B cell (primary cell): Measurements from ENCODE around the gene SLC1A2. TPM values are rescaled to one million over a fixed set of nuclear protein-coding genes. Genes with fewer than 3 reads are reported as not detected.
"Not testable (repeated sequence)": the region's sequence is repeated elsewhere in the genome, so short reads cannot be mapped to it uniquely, and the experiment has no call there.

Source experiments
- ATAC-seq: fragments of 200-7000 bp; cut with Tn5 transposase; one replicate; pipeline ENCODE4 v1.10.0; 2021; ENCODE audit warnings: low read depth, mild to moderate bottlenecking, moderate number of reproducible peaks, moderate library complexity
- CTCF ChIA-PET: fragments of 350-600 bp; sonication (Branson Sonifier 250); formaldehyde crosslinking; loops from one replicate; lab custom pipeline; 2021; ENCODE audit warnings: antibody characterized with exemption, inconsistent platforms; lab: Charles Lee
- POLR2A ChIA-PET: fragments of 350-600 bp; sonication (Branson Sonifier 250); formaldehyde crosslinking; loops from one replicate; lab custom pipeline; 2021; ENCODE audit warnings: antibody characterized with exemption; lab: Charles Lee
- DNase-seq: peaks from one replicate; pipeline ENCODE4 v3.0.0; 2013
- H2AFZ ChIP-seq: 2 replicates; pipeline ENCODE4 v1.6.1; 2012; ENCODE audit warnings: mild to moderate bottlenecking, low read depth, low read length; ENCODE audit not compliant: insufficient read depth, poor library complexity, severe bottlenecking
- H3K27ac ChIP-seq, 2 donors: 1 replicate in 1 of 2; 2 replicates in 1 of 2; pipeline ENCODE4 v1.5.1; 2012 to 2013; ENCODE audit warnings: low read length in 2 of 2, mild to moderate bottlenecking in 2 of 2, moderate library complexity in 1 of 2
- H3K27me3 ChIP-seq, 4 experiments: fragments of 200-600 bp in 1 of 4; sonication (generic) in 1 of 4; replicated peaks in 1 of 4; 1 replicate in 2 of 4; 2 replicates in 2 of 4; pipeline versions ENCODE4 v1.6.1 to v1.7.0; 2013 to 2016; ENCODE audit warnings: low read length in 3 of 4, mild to moderate bottlenecking in 2 of 4, mixed read lengths in 1 of 4, moderate library complexity in 1 of 4; ENCODE audit not compliant: insufficient read depth in 4 of 4, control insufficient read depth in 3 of 4; ENCODE audit errors: control extremely low read depth in 1 of 4
- H3K36me3 ChIP-seq, 2 experiments: replicated peaks in 1 of 2; 1 replicate in 1 of 2; 2 replicates in 1 of 2; pipeline versions ENCODE4 v1.6.1 to v1.7.1; 2013; ENCODE audit warnings: low read length in 1 of 2; ENCODE audit not compliant: insufficient read depth in 2 of 2, control insufficient read depth in 1 of 2; ENCODE audit errors: control extremely low read depth in 1 of 2, extremely low read depth in 1 of 2
- H3K4me1 ChIP-seq, 2 donors: fragments of 200-600 bp in 1 of 2; sonication (generic) in 1 of 2; 1 replicate in 1 of 2; 2 replicates in 1 of 2; pipeline versions ENCODE4 v1.5.1 to v1.6.1; 2013 to 2017; ENCODE audit warnings: low read length in 2 of 2; ENCODE audit not compliant: control insufficient read depth in 2 of 2, insufficient read depth in 2 of 2
- H3K4me2 ChIP-seq: replicated peaks from 2 replicates; pipeline ENCODE3; 2012; ENCODE audit warnings: mild to moderate bottlenecking, low read depth, low read length; ENCODE audit not compliant: poor library complexity, severe bottlenecking
- H3K4me3 ChIP-seq, 5 experiments: fragments of 200-600 bp in 1 of 5; sonication (generic) in 1 of 5; 1 replicate in 3 of 5; 2 replicates in 2 of 5; pipeline versions ENCODE4 v1.5.1 to v1.7.0; 2011 to 2016; ENCODE audit warnings: low read length in 4 of 5, mild to moderate bottlenecking in 4 of 5, low read depth in 2 of 5, control low read depth in 1 of 5, moderate library complexity in 1 of 5; ENCODE audit not compliant: insufficient read depth in 1 of 5; ENCODE audit errors: control extremely low read depth in 1 of 5, extremely low read depth in 1 of 5
- H3K79me2 ChIP-seq: fragments of 200-600 bp; sonication (generic); one replicate; pipeline ENCODE4 v1.6.0; 2016; ENCODE audit warnings: low read length; ENCODE audit not compliant: control insufficient read depth, insufficient read depth
- H3K9ac ChIP-seq: fragments of 200-600 bp; sonication (generic); 2 replicates; pipeline ENCODE4 v1.6.1; 2017; ENCODE audit warnings: mild to moderate bottlenecking, low read length, moderate library complexity
- H3K9me3 ChIP-seq, 3 donors: one replicate each; pipeline versions ENCODE4 v1.6.1 to v1.7.1; 2013; ENCODE audit warnings: low read length in 2 of 3; ENCODE audit not compliant: control insufficient read depth in 2 of 3, insufficient read depth in 1 of 3; ENCODE audit errors: control extremely low read depth in 1 of 3
- H4K20me1 ChIP-seq: 2 replicates; pipeline ENCODE4 v1.6.0; 2012; ENCODE audit warnings: mild to moderate bottlenecking, low read length; ENCODE audit not compliant: insufficient read depth, control insufficient read depth, poor library complexity, severe bottlenecking
- H3K27ac Mint-ChIP-seq: one replicate; pipeline ENCODE4 v1.8.0; 2021; ENCODE audit warnings: mixed read lengths
- H3K27me3 Mint-ChIP-seq: one replicate; pipeline ENCODE4 v1.8.0; 2021; ENCODE audit warnings: mixed read lengths
- H3K4me1 Mint-ChIP-seq: one replicate; pipeline ENCODE4 v1.8.0; 2021; ENCODE audit warnings: mixed read lengths
- H3K4me3 Mint-ChIP-seq: one replicate; pipeline ENCODE4 v1.8.0; 2021; ENCODE audit warnings: mixed read lengths
- H3K9me3 Mint-ChIP-seq: one replicate; pipeline ENCODE4 v1.8.0; 2022; ENCODE audit warnings: mixed read lengths; ENCODE audit not compliant: insufficient read depth
- CTCF ChIP-seq: fragments of 200-600 bp; IDR thresholded peaks from one replicate; pipeline ENCODE4 v1.8.0; 2022; ENCODE audit warnings: antibody characterized with exemption, mild to moderate bottlenecking
- EZH2 ChIP-seq: IDR thresholded peaks from 2 replicates; pipeline ENCODE4 v1.6.1; 2012; ENCODE audit warnings: borderline replicate concordance, low read depth, mild to moderate bottlenecking, moderate library complexity, low read length; ENCODE audit not compliant: insufficient read depth, poor library complexity, severe bottlenecking
- WGBS: methylation state at CpG from one replicate; pipeline ENCODE4 v1.1.5; 2013; ENCODE audit warnings: missing lambda C conversion rate; ENCODE audit not compliant: insufficient coverage; 5-methylcytosine and 5-hydroxymethylcytosine counted together
- intact Hi-C: fragments of 100-400 bp; cut with micrococcal nuclease; formaldehyde crosslinking; loops from one replicate; pipeline ENCODE4 v1.10.0; 2022
- polyA plus RNA-seq: library from polyadenylated mRNA; depleted of rRNA; stranded (reverse); fragments of >200 nt; gene quantifications from 2 replicates; pipeline ENCODE4 v1.2.3, GENCODE V29; 2012
- total RNA-seq, 2 donors: library from RNA; stranded (reverse); fragments of 120-200 nt in 1 of 2; gene quantifications; 1 replicate in 1 of 2; 2 replicates in 1 of 2; pipeline versions ENCODE4 v1.2.3 to v1.2.4, GENCODE V29; 2013 to 2022

SLC1A2 gene
- total and polyA plus RNA-seq, 2 donors (not counting 1 experiment from before 2014, with no cell fraction given) = not detected

GRCh38 chr11:35227576-35228327, 191.6 kb downstream of the SLC1A2 start:
- Histone ChIP-seq H3K9ac (no peak overlapping the region), H3K4me2 (no peak overlapping the region), H3K27me3 (no peaks in the 10 kb centered on the region), H4K20me1 (no peaks in the 10 kb centered on the region), H3K4me1 (peaks cover 6 to 9% of the 10 kb centered on the region in 2 donors), H3K36me3 (peaks cover 17 to 96% of the 10 kb centered on the region in 2 experiments), H3K4me3 (no peak overlapping the region), H2AFZ (no peak overlapping the region), H3K79me2 (no peaks in the 10 kb centered on the region), H3K9me3 (no peaks in the 10 kb centered on the region), H3K27ac (peak overlapping the region in 1 of 2 donors; percentile 7)
- no peaks in the 10 kb centered on the region for H3K9me3 Mint-ChIP-seq
- H3K4me3 Mint-ChIP-seq = no peak overlapping the region
- peak overlapping the region; percentile 53 for H3K27ac Mint-ChIP-seq
- WGBS = 88% methylated on average over 1 of the region's 5 CpGs
- intact Hi-C loops = no loop called here
- peaks cover 17% of the 10 kb centered on the region for H3K4me1 Mint-ChIP-seq
- ChIA-PET POLR2A (no interaction called here), CTCF (interaction anchor here (0.6 to 1.1 kb wide), 3 partner anchors 135 to 301 kb away, joined by 3 read pairs; no protein-coding TSS in a partner anchor)
- peak; percentile 28 for DNase-seq
- no peak for ATAC-seq
- TF ChIP-seq EZH2 (no peak), CTCF (no peak)
- no peaks in the 10 kb centered on the region for H3K27me3 Mint-ChIP-seq

GRCh38 chr11:35226756-35227155, 192.6 kb downstream of the SLC1A2 start:
- DNase-seq, H3K27ac Mint-ChIP-seq, H3K9ac ChIP-seq, ATAC-seq, H3K27me3 Mint-ChIP-seq, POLR2A ChIA-PET, H3K4me3 Mint-ChIP-seq, H3K27ac ChIP-seq, H3K4me3 ChIP-seq, H3K79me2 ChIP-seq, intact Hi-C loops, H3K4me2 ChIP-seq, H2AFZ ChIP-seq, H4K20me1 ChIP-seq, H3K27me3 ChIP-seq, H3K4me1 ChIP-seq, H3K9me3 ChIP-seq, H3K9me3 Mint-ChIP-seq: not testable (repeated sequence)
- peaks cover 17 to 96% of the 10 kb centered on the region in 2 experiments for H3K36me3 ChIP-seq
- H3K4me1 Mint-ChIP-seq = peaks cover 17% of the 10 kb centered on the region
- CTCF ChIA-PET = interaction anchor here (0.8 kb wide), 1 partner anchor 166 kb away, joined by 3 read pairs; no protein-coding TSS in a partner anchor
- WGBS = 100% methylated on average over 3 of the region's 6 CpGs
